Aorta (tissue), 5 donors: ENCODE data around the gene SLC6A11. TPM values are rescaled to one million over a fixed set of nuclear protein-coding genes. Genes with fewer than 3 reads are reported as not detected.

Experiments used
- ATAC-seq: fragments of 200-7000 bp; cut with Tn5 transposase; one replicate; pipeline ENCODE4 v1.9.1; 2022; ENCODE audit warnings: moderate library complexity; ENCODE audit not compliant: low FRiP score
- DNase-seq, 2 donors: peaks; one replicate each; pipeline ENCODE4 v3.0.0-alpha.2; 2020
- H3K27ac ChIP-seq, 2 donors: one replicate each; pipeline ENCODE4 v1.5.1; 2013; ENCODE audit warnings: low read length in 2 of 2, mild to moderate bottlenecking in 2 of 2, moderate library complexity in 2 of 2, control low read depth in 1 of 2, inconsistent platforms in 1 of 2, low read depth in 1 of 2
- H3K27me3 ChIP-seq, 2 donors: one replicate each; pipeline ENCODE4 v1.6.1; 2013; ENCODE audit warnings: control low read depth in 1 of 2, low read length in 1 of 2, mild to moderate bottlenecking in 1 of 2, moderate library complexity in 1 of 2; ENCODE audit not compliant: insufficient read depth in 2 of 2, control insufficient read depth in 1 of 2
- H3K36me3 ChIP-seq, 2 donors: one replicate each; pipeline ENCODE4 v1.6.1; 2013; ENCODE audit warnings: control low read depth in 1 of 2, low read length in 1 of 2, mild to moderate bottlenecking in 1 of 2; ENCODE audit not compliant: insufficient read depth in 2 of 2, control insufficient read depth in 1 of 2
- H3K4me1 ChIP-seq, 2 donors: one replicate each; pipeline ENCODE4 v1.6.1; 2013; ENCODE audit warnings: low read length in 2 of 2, control low read depth in 1 of 2, mild to moderate bottlenecking in 1 of 2, moderate library complexity in 1 of 2; ENCODE audit not compliant: insufficient read depth in 2 of 2, control insufficient read depth in 1 of 2
- H3K4me3 ChIP-seq, 2 donors: one replicate each; pipeline ENCODE4 v1.5.1; 2013; ENCODE audit warnings: low read length in 2 of 2, control low read depth in 1 of 2, mild to moderate bottlenecking in 1 of 2
- H3K9me3 ChIP-seq: one replicate; pipeline ENCODE4 v1.6.1; 2013; ENCODE audit warnings: mild to moderate bottlenecking, low read length; ENCODE audit not compliant: control insufficient read depth
- WGBS, 2 donors: extraction: QIAGEN DNeasy Blood & Tissue Kit; methylation state at CpG; one replicate each; pipeline ENCODE4 v1.1.7; 2013; 5-methylcytosine and 5-hydroxymethylcytosine counted together
- intact Hi-C, 2 donors: fragments of 100-400 bp; cut with DNase I; formaldehyde crosslinking; loops; one replicate each; pipeline versions ENCODE4 v1.14.2 to v1.15.0; 2022
- polyA plus RNA-seq, 2 donors: library from polyadenylated mRNA; stranded (reverse); fragments of 200-250 nt; gene quantifications; one replicate each; pipeline ENCODE4 v1.2.3, GENCODE V29; 2013
- total RNA-seq, 2 donors: library from RNA; stranded (reverse); fragmentation: NEBNext Ultra II Directional; extraction: Animal tissue kit (Norgen Biotek cat#: 25700); gene quantifications; one replicate each; pipeline ENCODE4 v1.2.1, GENCODE V29; 2021
- donor health status: healthy with polysubstance abuse.
- donor health status: Bipolar disorder and iron deficiency.
- donor health status: DM: no; HTN: no; CAD: no.
- donor health status: DM: no; HTN: no; CAD: no.
- donor health status: DM: yes; HTN: yes; CAD: no.

SLC6A11 gene
- total and polyA plus RNA-seq, 4 donors: not detected

DNA sequence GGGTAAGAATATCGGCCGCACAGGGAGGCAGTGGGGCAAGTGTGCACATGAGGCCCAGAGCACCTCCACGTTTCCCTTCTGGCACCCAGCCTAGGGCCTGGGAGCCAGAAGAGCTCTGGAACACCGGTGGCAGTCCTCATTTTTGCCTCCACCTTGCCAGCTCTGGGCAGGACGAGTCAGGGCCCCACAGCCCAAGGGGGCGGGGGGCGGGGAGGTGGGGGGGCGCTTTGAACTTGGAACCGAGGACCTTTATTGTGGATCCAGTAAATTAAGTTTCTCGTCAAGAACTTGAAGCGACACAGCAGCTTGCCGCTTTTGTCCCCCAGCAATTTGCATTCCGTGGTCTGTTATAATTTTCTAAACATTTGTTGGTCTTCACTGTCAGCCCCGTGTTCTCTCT, 66.8 kb downstream of the SLC6A11 start:
- no peaks in the 10 kb centered on the region for H3K4me1 ChIP-seq
- no peak for DNase-seq
- ATAC-seq: no peak
- no peak overlapping the region for H3K27ac ChIP-seq
- 66 to 71% methylated on average over 14 of the region's 14 CpGs for WGBS, 2 donors
- no peak overlapping the region for H3K4me3 ChIP-seq
- intact Hi-C loops: no loop called here
- peaks cover 5% of the 10 kb centered on the region for H3K9me3 ChIP-seq
- H3K36me3 ChIP-seq: no peaks in the 10 kb centered on the region
- H3K27me3 ChIP-seq: no peaks in the 10 kb centered on the region

DNA sequence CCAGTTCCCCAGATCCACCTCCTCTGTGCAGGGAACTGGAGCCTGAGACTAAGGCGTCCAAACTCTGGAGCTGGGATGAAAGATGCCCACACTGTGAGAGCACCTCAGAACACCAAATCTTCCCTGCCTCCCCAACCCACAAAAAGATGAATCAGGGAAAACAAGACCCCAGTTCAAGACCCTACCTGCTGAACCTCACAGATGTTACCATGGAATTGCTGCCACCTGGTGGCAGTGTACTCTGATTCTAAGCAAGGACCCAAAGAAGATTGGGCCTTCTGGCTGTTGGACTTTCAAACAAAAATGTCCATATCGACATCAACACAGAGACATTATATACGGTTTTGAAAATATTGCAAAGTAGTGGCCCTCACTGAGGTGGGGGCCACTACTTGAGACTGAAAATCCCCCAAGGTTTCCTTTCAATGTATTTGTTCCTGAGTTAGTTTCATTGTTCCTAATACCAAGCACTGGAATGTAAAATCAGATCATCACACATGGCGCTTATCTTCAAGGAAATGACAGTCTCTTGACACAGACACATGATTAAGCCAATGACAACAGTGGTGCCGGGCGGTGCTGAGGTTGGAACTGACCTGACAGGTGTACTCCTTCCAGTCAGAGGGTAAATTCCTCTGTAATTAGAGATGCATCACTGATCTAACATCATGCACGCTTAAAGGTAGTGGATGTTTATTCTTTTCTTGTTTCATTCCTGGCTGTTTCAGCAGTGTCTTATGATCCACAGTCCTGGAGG, 67.6 kb downstream of the SLC6A11 start:
- WGBS, 2 donors: 69% methylated on average over 7 of the region's 7 CpGs
- Histone ChIP-seq H3K4me3 (no peak overlapping the region), H3K27ac (no peak overlapping the region), H3K9me3 (peaks cover 5% of the 10 kb centered on the region), H3K4me1 (no peaks in the 10 kb centered on the region), H3K27me3 (peaks cover 0 to 1% of the 10 kb centered on the region in 2 donors), H3K36me3 (no peaks in the 10 kb centered on the region)
- DNase-seq: no peak
- intact Hi-C loops: no loop called here
- no peak for ATAC-seq

DNA sequence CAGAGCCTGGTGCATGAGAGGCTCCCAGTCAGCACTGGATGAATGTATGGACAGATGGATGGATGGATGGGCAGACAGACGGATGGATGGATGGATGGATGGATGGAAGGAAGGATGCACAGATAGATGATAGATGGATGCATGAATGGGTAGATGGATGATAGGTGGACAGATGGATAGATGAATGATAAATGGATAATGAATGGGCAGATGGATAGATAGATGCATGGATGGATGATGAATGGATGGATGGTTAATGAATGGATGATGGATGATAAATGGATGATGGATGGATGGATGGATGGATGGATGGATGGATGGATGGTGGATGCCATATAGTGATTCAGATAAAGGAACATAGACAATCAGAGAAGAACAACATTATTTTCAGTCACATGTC, 71.0 kb downstream of the SLC6A11 start:
- Histone ChIP-seq H3K9me3 (peaks cover 4% of the 10 kb centered on the region), H3K27ac (no peak overlapping the region), H3K36me3 (no peaks in the 10 kb centered on the region), H3K4me1 (no peaks in the 10 kb centered on the region), H3K27me3 (peaks cover 0 to 5% of the 10 kb centered on the region in 2 donors), H3K4me3 (no peak overlapping the region)
- DNase-seq (no peak), ATAC-seq (no peak)
- intact Hi-C loops: no loop called here
- WGBS, 2 donors: 72 to 88% methylated on average over 1 of the region's 1 CpG

DNA sequence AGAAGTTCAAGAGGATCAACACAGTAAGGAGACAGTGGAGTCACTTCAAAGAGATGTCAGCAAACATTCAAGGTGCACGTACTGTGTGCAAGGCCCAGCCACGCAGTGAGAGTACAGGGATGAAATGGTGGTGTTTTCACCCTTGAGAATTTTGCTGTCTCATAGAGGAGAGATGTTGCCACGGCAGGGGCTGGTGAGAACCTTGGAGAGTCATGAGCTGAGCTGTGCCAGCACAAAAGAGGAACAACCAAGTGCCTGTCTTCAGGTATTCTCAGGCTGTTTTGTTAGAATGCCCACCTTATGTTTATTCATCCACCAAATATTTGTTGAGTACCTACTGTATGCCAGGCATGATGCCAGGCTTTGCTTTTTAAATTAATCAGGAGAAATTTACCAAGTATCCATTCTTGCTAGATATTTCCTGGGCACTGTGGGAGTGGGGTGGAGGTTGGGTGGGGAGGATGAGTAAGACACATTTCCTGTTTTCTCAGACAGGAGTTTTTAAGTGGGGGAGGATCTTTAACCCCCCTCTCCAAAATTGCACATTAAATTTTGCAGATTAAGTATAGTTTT, 72.6 kb downstream of the SLC6A11 start:
- 65 to 71% methylated on average over 3 of the region's 3 CpGs for WGBS, 2 donors
- Histone ChIP-seq H3K4me3 (no peak overlapping the region), H3K9me3 (peaks cover 8% of the 10 kb centered on the region), H3K36me3 (no peaks in the 10 kb centered on the region), H3K27me3 (peaks cover 0 to 5% of the 10 kb centered on the region in 2 donors), H3K27ac (no peak overlapping the region), H3K4me1 (no peaks in the 10 kb centered on the region)
- intact Hi-C loops: no loop called here
- ATAC-seq (no peak), DNase-seq (no peak)

DNA sequence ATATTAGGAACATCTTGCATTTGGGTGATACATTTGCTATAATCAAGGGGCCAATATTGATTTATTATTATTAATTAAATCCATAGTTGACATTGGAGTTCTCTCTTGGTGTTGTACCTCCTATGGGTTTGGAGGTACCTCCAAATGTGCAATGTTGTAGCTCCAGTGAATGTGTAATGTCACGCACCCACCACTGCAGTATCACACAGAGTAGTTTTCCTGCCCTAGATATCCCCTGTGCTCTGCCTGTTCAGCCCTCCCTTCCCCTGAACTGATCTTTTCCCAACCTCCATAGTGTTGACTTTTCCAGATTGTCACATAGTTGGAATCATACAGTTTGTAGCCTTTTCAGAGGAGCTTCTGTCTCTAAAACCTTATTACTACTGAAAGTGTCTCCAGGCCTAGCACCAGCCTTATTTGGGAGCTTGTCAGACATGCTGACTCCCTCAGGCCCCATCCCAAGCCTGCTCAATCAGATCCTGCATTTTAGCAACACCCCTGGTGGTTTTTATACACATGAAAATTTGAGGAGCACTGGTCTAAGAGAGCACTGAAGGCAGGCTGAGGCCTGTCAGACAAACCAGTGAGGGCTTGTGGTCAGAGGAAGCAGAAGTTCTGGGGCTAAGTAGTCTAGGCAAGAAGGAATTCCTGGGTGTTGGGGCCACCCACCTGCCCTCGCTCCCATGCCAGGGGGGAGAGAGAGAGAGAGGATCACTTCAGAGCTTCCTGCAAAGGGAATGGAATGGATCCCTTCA, 73.4 kb downstream of the SLC6A11 start:
- ATAC-seq (no peak), DNase-seq (no peak)
- WGBS, 2 donors: 75 to 78% methylated on average over 2 of the region's 2 CpGs
- H3K27ac ChIP-seq: no peak overlapping the region
- intact Hi-C loops: no loop called here
- H3K27me3 ChIP-seq: peaks cover 0 to 5% of the 10 kb centered on the region in 2 donors
- H3K4me1 ChIP-seq: no peaks in the 10 kb centered on the region
- H3K9me3 ChIP-seq: peaks cover 8% of the 10 kb centered on the region
- no peak overlapping the region for H3K4me3 ChIP-seq
- no peaks in the 10 kb centered on the region for H3K36me3 ChIP-seq

DNA sequence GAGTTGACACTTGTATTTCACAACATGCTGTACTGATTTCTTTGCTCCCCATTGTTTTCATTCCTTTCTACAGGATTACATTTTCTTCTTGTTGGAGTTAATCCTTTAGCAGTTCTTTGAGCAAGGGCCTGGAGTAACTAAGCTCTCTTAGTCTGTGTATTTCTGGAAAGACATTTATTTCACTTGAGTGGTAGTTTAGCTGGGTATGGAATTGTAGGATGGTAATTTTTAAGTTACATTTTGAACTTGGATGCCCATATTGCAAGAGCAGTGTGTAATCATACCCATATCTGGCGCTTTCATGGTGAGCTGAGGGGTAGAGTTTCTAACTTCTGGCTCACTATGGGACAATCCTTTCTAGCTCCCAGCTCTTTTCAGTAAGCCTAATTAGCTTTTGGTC, 74.6 kb downstream of the SLC6A11 start:
- WGBS, 2 donors: 46 to 50% methylated on average over 1 of the region's 1 CpG
- H3K27ac ChIP-seq: no peak overlapping the region

DNA sequence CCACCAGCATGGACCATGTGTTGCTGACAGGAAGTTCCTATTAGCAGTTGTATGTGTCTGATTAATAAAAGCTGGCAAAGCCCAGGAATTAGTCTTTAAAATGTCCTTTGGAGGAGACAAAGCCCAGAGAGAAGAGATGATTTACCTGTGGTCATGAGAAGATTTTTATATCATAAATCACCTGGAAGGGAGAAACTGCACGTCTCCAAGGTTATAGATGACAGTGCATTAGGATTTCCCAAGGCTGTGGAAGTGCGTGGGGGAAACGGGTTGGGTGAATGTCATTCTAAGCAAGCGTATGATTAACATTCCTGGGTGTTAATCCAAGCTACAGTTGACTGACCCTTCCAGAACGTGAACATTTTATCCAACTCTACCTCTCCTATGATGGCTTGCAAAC, 76.6 kb downstream of the SLC6A11 start:
- WGBS, 2 donors: 73 to 74% methylated on average over 5 of the region's 5 CpGs

More for the DNA sequence above, 74.6 kb downstream of the SLC6A11 start:
- H3K4me1 ChIP-seq: no peaks in the 10 kb centered on the region
- H3K36me3 ChIP-seq: no peaks in the 10 kb centered on the region
- DNase-seq: no peak
- intact Hi-C loops: no loop called here
- no peak overlapping the region for H3K4me3 ChIP-seq
- H3K27me3 ChIP-seq: peaks cover 0 to 5% of the 10 kb centered on the region in 2 donors
- H3K9me3 ChIP-seq: peaks cover 8% of the 10 kb centered on the region
- ATAC-seq: no peak

DNA sequence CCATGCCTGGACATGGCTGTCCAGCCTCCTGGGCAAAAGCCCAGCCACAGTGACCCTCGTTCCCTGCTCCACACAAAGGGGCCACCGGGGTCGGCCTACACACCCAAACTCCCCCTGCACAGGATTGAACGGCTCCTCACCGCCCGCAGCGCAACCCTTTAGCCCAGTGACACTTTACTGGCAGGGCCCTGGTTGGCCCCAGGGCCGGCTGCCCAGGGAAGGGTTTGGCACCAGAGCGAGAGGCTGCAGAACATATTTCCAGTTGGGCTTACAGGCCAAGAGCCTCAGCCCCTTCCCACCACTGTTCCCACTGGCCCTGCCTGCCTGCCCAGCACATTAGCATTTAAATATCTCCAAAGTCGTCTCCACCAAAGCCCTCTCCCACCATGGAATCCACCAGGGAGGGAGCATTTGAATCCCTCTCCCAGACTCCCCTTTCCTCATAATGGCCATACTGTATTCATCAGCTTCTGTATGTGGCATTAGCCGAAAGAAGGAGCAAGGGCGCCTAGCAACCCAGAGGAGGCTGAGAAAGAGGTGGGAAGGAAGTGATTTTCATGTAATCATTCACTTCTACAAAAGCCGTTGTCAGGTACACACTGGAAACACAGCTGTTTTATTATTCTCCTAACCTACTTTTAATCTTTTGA, 85.4 kb downstream of the SLC6A11 start:
- Histone ChIP-seq H3K27ac (no peak overlapping the region), H3K9me3 (peaks cover 1% of the 10 kb centered on the region), H3K4me1 (no peaks in the 10 kb centered on the region), H3K36me3 (no peaks in the 10 kb centered on the region), H3K27me3 (no peaks in the 10 kb centered on the region), H3K4me3 (no peak overlapping the region)
- DNase-seq (no peak), ATAC-seq (no peak)
- WGBS, 2 donors: 72 to 76% methylated on average over 13 of the region's 13 CpGs
- intact Hi-C loops: no loop called here

More for the DNA sequence above, 76.6 kb downstream of the SLC6A11 start:
- ATAC-seq: no peak
- no peaks in the 10 kb centered on the region for H3K36me3 ChIP-seq
- no peak for DNase-seq
- H3K27me3 ChIP-seq: peaks cover 0 to 5% of the 10 kb centered on the region in 2 donors
- no peaks in the 10 kb centered on the region for H3K4me1 ChIP-seq
- no peak overlapping the region for H3K4me3 ChIP-seq
- intact Hi-C loops: no loop called here
- H3K27ac ChIP-seq: no peak overlapping the region
- peaks cover 7% of the 10 kb centered on the region for H3K9me3 ChIP-seq
